ENCODE data around the gene ST6GALNAC3.

ST6GALNAC3 gene

GRCh38 chr1:76267631-76268030, 193.1 kb downstream of the ST6GALNAC3 start:
- H3K4me3 ChIP-seq: no peak overlapping the region
- no peaks in the 10 kb centered on the region for H3K4me1 ChIP-seq
- intact Hi-C loops (cut with DNase I; ENCODE audit: low total_unique reads): no loop called here
- no peak overlapping the region for H3K27ac ChIP-seq
- no peak for TF ChIP-seq CTCF (IDR thresholded peaks at IDR 0.05)
- H3K36me3 ChIP-seq: no peaks in the 10 kb centered on the region
- H3K27me3 ChIP-seq: no peaks in the 10 kb centered on the region
- H3K9me3 ChIP-seq: no peaks in the 10 kb centered on the region
- no peak for DNase-seq

DNA sequence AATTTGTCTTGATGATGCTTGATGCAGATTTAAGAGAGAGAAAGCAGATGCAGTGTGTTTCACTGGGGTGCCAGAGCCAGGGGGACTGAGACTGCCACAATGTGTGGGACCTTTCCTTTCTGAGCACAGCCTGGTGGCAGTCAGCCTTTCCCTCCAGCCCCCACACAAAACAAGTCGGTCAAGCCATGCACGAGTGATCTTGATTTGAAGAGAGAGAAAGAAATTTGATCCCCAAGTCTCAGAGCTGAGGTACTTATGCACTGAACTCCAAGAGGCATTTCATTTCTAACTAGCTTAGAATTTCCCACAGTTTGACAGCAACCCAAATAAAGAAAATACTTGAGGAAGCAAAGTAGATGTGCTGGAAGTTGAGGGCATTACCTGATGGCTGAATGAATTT, 193.8 kb downstream of the ST6GALNAC3 start:
- no peak for TF ChIP-seq CTCF (IDR thresholded peaks at IDR 0.05)
- DNase-seq: no peak
- intact Hi-C loops (cut with DNase I; ENCODE audit: low total_unique reads): no loop called here
- no peaks in the 10 kb centered on the region for H3K4me1 ChIP-seq
- no peak overlapping the region for H3K27ac ChIP-seq
- H3K27me3 ChIP-seq: no peaks in the 10 kb centered on the region
- H3K9me3 ChIP-seq: no peaks in the 10 kb centered on the region
- H3K4me3 ChIP-seq: no peak overlapping the region
- H3K36me3 ChIP-seq: no peaks in the 10 kb centered on the region

DNA sequence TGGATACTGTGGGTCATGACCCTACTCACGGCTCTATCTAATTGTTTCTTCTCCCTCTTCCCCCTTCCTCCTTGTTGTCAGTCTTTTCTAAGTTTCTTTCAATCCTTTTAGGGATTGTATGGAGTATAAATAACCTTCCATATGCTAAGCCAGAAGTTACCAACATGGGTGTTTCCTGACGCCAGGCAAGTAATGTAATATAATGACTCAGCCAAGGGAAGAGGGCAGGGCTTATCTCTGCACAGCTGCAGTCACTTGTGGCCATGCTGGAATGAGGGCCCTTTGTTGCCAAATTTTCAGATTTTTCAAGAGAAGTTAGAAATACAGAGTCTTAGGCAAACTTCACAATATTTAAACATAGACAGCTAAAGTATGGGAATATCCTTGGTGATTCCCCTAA, 194.6 kb downstream of the ST6GALNAC3 start:
- intact Hi-C loops (cut with DNase I; ENCODE audit: low total_unique reads): no loop called here

DNA sequence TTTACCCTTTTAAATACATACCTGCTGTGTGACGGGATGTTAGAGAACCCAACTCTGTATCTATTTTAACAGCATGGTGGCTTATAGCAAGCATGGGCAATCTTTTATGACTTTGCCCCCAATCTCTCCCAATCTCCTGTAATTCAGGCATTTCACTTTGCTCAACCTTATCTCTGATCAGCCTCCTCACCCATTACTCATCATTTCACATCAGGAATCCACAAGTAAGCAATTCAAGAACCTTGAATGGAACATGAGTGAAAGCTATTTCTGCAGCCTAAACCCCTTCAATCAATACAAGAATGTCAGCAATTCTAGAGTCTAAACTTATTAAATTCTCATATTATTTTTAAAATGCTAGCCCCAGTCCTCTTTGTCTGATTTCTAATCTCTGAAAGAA, 199.8 kb downstream of the ST6GALNAC3 start:
- intact Hi-C loops (cut with DNase I; ENCODE audit: low total_unique reads): no loop called here
- no peak overlapping the region for H3K27ac ChIP-seq
- no peaks in the 10 kb centered on the region for H3K27me3 ChIP-seq
- DNase-seq: no peak
- H3K4me1 ChIP-seq: no peaks in the 10 kb centered on the region
- no peak overlapping the region for H3K4me3 ChIP-seq
- H3K36me3 ChIP-seq: no peaks in the 10 kb centered on the region
- H3K9me3 ChIP-seq: no peaks in the 10 kb centered on the region
- no peak for TF ChIP-seq CTCF (IDR thresholded peaks at IDR 0.05)

More for the DNA sequence above, 194.6 kb downstream of the ST6GALNAC3 start:
- Histone ChIP-seq H3K9me3 (no peaks in the 10 kb centered on the region), H3K4me3 (no peak overlapping the region), H3K4me1 (no peaks in the 10 kb centered on the region), H3K27ac (no peak overlapping the region), H3K27me3 (no peaks in the 10 kb centered on the region), H3K36me3 (no peaks in the 10 kb centered on the region)
- DNase-seq: no peak
- TF ChIP-seq CTCF (IDR thresholded peaks at IDR 0.05): no peak

GRCh38 chr1:76274718-76275117, 200.2 kb downstream of the ST6GALNAC3 start:
- TF ChIP-seq CTCF (IDR thresholded peaks at IDR 0.05): no peak
- DNase-seq: no peak
- Histone ChIP-seq H3K4me3 (no peak overlapping the region), H3K27me3 (no peaks in the 10 kb centered on the region), H3K36me3 (no peaks in the 10 kb centered on the region), H3K4me1 (no peaks in the 10 kb centered on the region), H3K9me3 (no peaks in the 10 kb centered on the region), H3K27ac (no peak overlapping the region)
- intact Hi-C loops (cut with DNase I; ENCODE audit: low total_unique reads): no loop called here

DNA sequence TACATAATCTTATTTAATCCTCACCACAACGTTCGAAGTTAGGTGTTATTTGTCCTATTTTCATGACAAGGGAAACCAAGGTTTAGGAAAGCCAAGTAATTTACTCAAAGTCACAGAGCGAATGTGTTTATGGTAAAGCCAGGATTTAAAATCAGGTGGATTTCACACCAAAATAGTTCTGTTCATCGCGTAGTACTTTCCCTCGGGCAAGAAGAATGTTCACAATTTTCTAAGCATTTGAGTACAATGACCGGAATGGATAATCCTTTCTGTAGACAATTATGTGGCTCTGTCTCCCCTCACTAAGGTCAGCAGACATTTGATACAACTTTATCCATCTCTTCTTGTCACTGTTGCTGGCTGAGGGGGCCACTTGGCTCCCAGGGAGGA, 204.2 kb downstream of the ST6GALNAC3 start:
- intact Hi-C loops (cut with DNase I; ENCODE audit: low total_unique reads): no loop called here
- no peak for DNase-seq
- no peak overlapping the region for H3K4me3 ChIP-seq
- peak overlapping the region in 1 of 2 donors; percentile 51 for H3K27ac ChIP-seq
- no peaks in the 10 kb centered on the region for H3K27me3 ChIP-seq
- H3K4me1 ChIP-seq: no peaks in the 10 kb centered on the region
- TF ChIP-seq CTCF (IDR thresholded peaks at IDR 0.05): no peak
- no peaks in the 10 kb centered on the region for H3K9me3 ChIP-seq
- no peaks in the 10 kb centered on the region for H3K36me3 ChIP-seq

Measured in tibial artery (tissue), 4 donors.